HepG2 (cell line): ENCODE data around the gene CCT5. TPM values are rescaled to one million over a fixed set of nuclear protein-coding genes. Genes with fewer than 3 reads are reported as not detected.
A peak's percentile ranks its signal among the peaks of the same experiment; 100 is the strongest.

ENCODE experiments used
- ESRRA ChIP-seq: sonication (generic); formaldehyde crosslinking; IDR thresholded peaks from 2 replicates; pipeline ENCODE4 v1.5.1; 2020; ENCODE audit warnings: mild to moderate bottlenecking, low read depth, missing genetic modification reagents
- FLYWCH1 ChIP-seq: sonication (generic); formaldehyde crosslinking; IDR thresholded peaks from 2 replicates; pipeline ENCODE4 v1.8.1; 2023; ENCODE audit warnings: mild to moderate bottlenecking, missing genetic modification reagents
- FOXK1 ChIP-seq: sonication (generic); formaldehyde crosslinking; IDR thresholded peaks from 2 replicates; pipeline ENCODE4 v1.4.0; 2020; ENCODE audit warnings: low read depth, missing genetic modification reagents, borderline replicate concordance
- HDAC6 ChIP-seq: fragments of 200-600 bp; sonication (generic); IDR thresholded peaks from 2 replicates; pipeline ENCODE4 v1.7.0; 2017; ENCODE audit warnings: mild to moderate bottlenecking, antibody characterized with exemption, low read length, low read depth
- HES4 ChIP-seq: sonication (generic); formaldehyde crosslinking; IDR thresholded peaks from 2 replicates; pipeline ENCODE4 v1.9.0; 2021; ENCODE audit warnings: mild to moderate bottlenecking, missing genetic modification reagents, borderline replicate concordance
- IKZF5 ChIP-seq: IDR thresholded peaks from 2 replicates; pipeline ENCODE4 v1.6.1; 2018; ENCODE audit warnings: missing genetic modification reagents, mild to moderate bottlenecking, missing compliant biosample characterization
- KLF15 ChIP-seq: sonication (generic); formaldehyde crosslinking; IDR thresholded peaks from 2 replicates; pipeline ENCODE4 v1.8.1; 2023; ENCODE audit warnings: borderline replicate concordance, mild to moderate bottlenecking, inconsistent platforms, missing genetic modification reagents, mixed read lengths
- MBD4 ChIP-seq: IDR thresholded peaks from 2 replicates; pipeline ENCODE4 v1.6.1; 2012; ENCODE audit warnings: low read length, inconsistent platforms, borderline replicate concordance
- MTA1 ChIP-seq: sonication (generic); formaldehyde crosslinking; IDR thresholded peaks from 2 replicates; pipeline ENCODE4 v1.4.0; 2020; ENCODE audit warnings: missing genetic modification reagents, mild to moderate bottlenecking, borderline replicate concordance
- MTF1 ChIP-seq: sonication (generic); formaldehyde crosslinking; IDR thresholded peaks from 2 replicates; pipeline ENCODE4 v1.5.0; 2020; ENCODE audit warnings: missing genetic modification reagents
- NR2F1 ChIP-seq, 2 experiments: fragments of 450-650 bp in 1 of 2; formaldehyde crosslinking in 1 of 2; IDR thresholded peaks; 2 replicates each; pipeline versions ENCODE4 v1.5.0 to v1.6.1; 2016 to 2020; ENCODE audit warnings: mild to moderate bottlenecking in 1 of 2, missing compliant biosample characterization in 1 of 2, missing genetic modification reagents in 1 of 2, moderate library complexity in 1 of 2
- NR3C1 ChIP-seq: sonication (generic); formaldehyde crosslinking; IDR thresholded peaks from 2 replicates; pipeline ENCODE4 v1.4.0; 2020; ENCODE audit warnings: missing genetic modification reagents
- PCBP1 ChIP-seq: fragments of 200-400 bp; formaldehyde crosslinking; IDR thresholded peaks from 2 replicates; pipeline ENCODE4 v1.6.1; 2017; ENCODE audit warnings: mild to moderate bottlenecking, low read depth, low read length, borderline replicate concordance
- PHB2 ChIP-seq: fragments of 450-650 bp; IDR thresholded peaks from 2 replicates; pipeline ENCODE4 v1.6.1; 2018; ENCODE audit not compliant: partially characterized antibody
- SP140L ChIP-seq: sonication (generic); formaldehyde crosslinking; IDR thresholded peaks from 2 replicates; pipeline ENCODE4 v1.4.0; 2020; ENCODE audit warnings: missing genetic modification reagents, borderline replicate concordance
- SPEN ChIP-seq: sonication (generic); formaldehyde crosslinking; IDR thresholded peaks from 2 replicates; pipeline ENCODE4 v1.5.1; 2020; ENCODE audit warnings: low read depth, mild to moderate bottlenecking, missing genetic modification reagents
- SRSF9 ChIP-seq: fragments of 200-400 bp; formaldehyde crosslinking; IDR thresholded peaks from 2 replicates; pipeline ENCODE4 v1.6.1; 2018; ENCODE audit warnings: borderline replicate concordance, mild to moderate bottlenecking, low read depth, low read length; ENCODE audit not compliant: insufficient read depth, poor library complexity, severe bottlenecking
- TBX2 ChIP-seq: sonication (generic); formaldehyde crosslinking; IDR thresholded peaks from 2 replicates; pipeline ENCODE4 v1.5.0; 2020; ENCODE audit warnings: missing genetic modification reagents, mild to moderate bottlenecking, borderline replicate concordance
- ZMYM2 ChIP-seq: sonication (generic); formaldehyde crosslinking; IDR thresholded peaks from 2 replicates; pipeline ENCODE4 v1.8.0; 2022; ENCODE audit warnings: mild to moderate bottlenecking, missing genetic modification reagents
- ZNF10 ChIP-seq: sonication (generic); formaldehyde crosslinking; IDR thresholded peaks from 2 replicates; pipeline ENCODE4 v1.4.0; 2020; ENCODE audit warnings: mild to moderate bottlenecking, low read depth, missing genetic modification reagents, borderline replicate concordance
- ZNF20 ChIP-seq: sonication (generic); formaldehyde crosslinking; IDR thresholded peaks from 2 replicates; pipeline ENCODE4 v1.4.0; 2020; ENCODE audit warnings: mild to moderate bottlenecking, moderate library complexity, missing genetic modification reagents
- ZNF280B ChIP-seq: sonication (generic); formaldehyde crosslinking; IDR thresholded peaks from 2 replicates; pipeline ENCODE4 v1.5.0; 2020; ENCODE audit warnings: missing genetic modification reagents, mild to moderate bottlenecking, borderline replicate concordance
- ZNF326 ChIP-seq: sonication (generic); formaldehyde crosslinking; IDR thresholded peaks from 2 replicates; pipeline ENCODE4 v1.4.0; 2020; ENCODE audit warnings: missing genetic modification reagents, borderline replicate concordance
- ZNF44 ChIP-seq: sonication (generic); formaldehyde crosslinking; IDR thresholded peaks from 2 replicates; pipeline ENCODE4 v1.5.1; 2020; ENCODE audit warnings: mild to moderate bottlenecking, missing genetic modification reagents
- ZNF451 ChIP-seq: sonication (generic); formaldehyde crosslinking; IDR thresholded peaks from 2 replicates; pipeline ENCODE4 v1.5.0; 2020; ENCODE audit warnings: mild to moderate bottlenecking, missing genetic modification reagents
- ZNF589 ChIP-seq: sonication (generic); formaldehyde crosslinking; conservative IDR thresholded peaks from 2 replicates; pipeline ENCODE4 v1.8.0; 2022; ENCODE audit warnings: mild to moderate bottlenecking, moderate library complexity, missing genetic modification reagents
- ZNF619 ChIP-seq: sonication (generic); formaldehyde crosslinking; IDR thresholded peaks from 2 replicates; pipeline ENCODE4 v1.4.0; 2020; ENCODE audit warnings: mild to moderate bottlenecking, missing genetic modification reagents
- ZSCAN29 ChIP-seq: sonication (generic); formaldehyde crosslinking; conservative IDR thresholded peaks from 2 replicates; pipeline ENCODE4 v1.4.0; 2020; ENCODE audit warnings: mild to moderate bottlenecking, missing genetic modification reagents
- polyA plus RNA-seq, 8 experiments: library from polyadenylated mRNA; depleted of rRNA in 3 of 8; stranded (reverse) in 7 of 8; unstranded in 1 of 8; fragments of >200 nt; fragmentation: Illumina TruSeq in 4 of 8; extraction: Trizol in 4 of 8; gene quantifications; 2 replicates each; pipeline versions ENCODE4 v1.2.1 to v1.2.3, GENCODE V29; 2011 to 2016; ENCODE audit warnings: low read depth in 4 of 8, missing spikeins in 1 of 8, mixed read lengths in 1 of 8; ENCODE audit not compliant: insufficient read depth in 1 of 8
- total RNA-seq, 5 experiments: library from RNA; depleted of rRNA; stranded (reverse); fragments of >200 nt; fragmentation: Illumina TruSeq; extraction: Trizol; gene quantifications; 2 replicates each; pipeline ENCODE4 v1.2.3, GENCODE V29; 2016; ENCODE audit warnings: low read depth in 1 of 5

The CCT5 gene
- total and polyA plus RNA-seq, 2 of the 13 experiments (the other 11 are each of a cell fraction or from before 2014, with no cell fraction given) = 319 to 708 TPM

- TF ChIP-seq ESRRA (CRISPR knock-in tag) (no peak), FOXK1 (CRISPR knock-in tag) (peak; percentile 22; the same call in 1 of the 2 replicates), MTA1 (CRISPR knock-in tag) (peak; percentile 80; the same call in 1 of the 2 replicates), ZNF44 (CRISPR knock-in tag) (no peak), ZNF280B (no peak), PHB2 (no peak), NR3C1 (CRISPR knock-in tag) (no peak), NR2F1 (CRISPR knock-in tag; IDR thresholded peaks at IDR 0.05) (no peak), PCBP1 (no peak), ZNF20 (CRISPR knock-in tag) (no peak), MTF1 (no peak), ZNF619 (CRISPR knock-in tag) (no peak), HES4 (no peak), SPEN (CRISPR knock-in tag) (no peak), IKZF5 (CRISPR knock-in tag) (no peak), KLF15 (CRISPR knock-in tag) (no peak), SRSF9 (no peak), ZNF589 (CRISPR knock-in tag) (peak; percentile 57; the same call in 1 of the 2 replicates), ZNF10 (CRISPR knock-in tag) (no peak), ZNF326 (CRISPR knock-in tag) (no peak), ZNF451 (CRISPR knock-in tag) (no peak), MBD4 (no peak), SP140L (no peak), ZMYM2 (CRISPR knock-in tag) (no peak), HDAC6 (no peak), TBX2 (CRISPR knock-in tag) (peak; percentile 56; the same call in 1 of the 2 replicates), FLYWCH1 (CRISPR knock-in tag) (no peak), ZSCAN29 (no peak)
These were observed 57.4 kb downstream of the CCT5 start, which contains the start of gene CMBL (continued) for GRCh38 chr5:10307206-10308148.
